Measurements from ENCODE around the gene KRTAP10-5.

KRTAP10-5 gene

GRCh38 chr21:44571844-44572782 lies 8.3 kb downstream of the KRTAP10-5 start:
- no peak overlapping the region for H3K4me3 ChIP-seq (replicated peaks; ENCODE audit: low read depth, low read length)
- TF ChIP-seq CTCF (IDR thresholded peaks at IDR 0.05; ENCODE audit: low read length, missing control alignments) = no peak
- DNase-seq (ENCODE audit: low read depth) = no peak

GRCh38 chr21:44571296-44571695 lies 9.1 kb downstream of the KRTAP10-5 start:
- DNase-seq (ENCODE audit: low read depth) = no peak
- TF ChIP-seq CTCF (IDR thresholded peaks at IDR 0.05; ENCODE audit: low read length, missing control alignments) = no peak
- no peak overlapping the region for H3K4me3 ChIP-seq (replicated peaks; ENCODE audit: low read depth, low read length)

- DNase-seq (ENCODE audit: low read depth) = no peak
- TF ChIP-seq CTCF (IDR thresholded peaks at IDR 0.05; ENCODE audit: low read length, missing control alignments) = no peak
Measured at GRCh38 chr21:44569861-44570517, 10.4 kb downstream of the KRTAP10-5 start.

GRCh38 chr21:44568667-44569556 lies 11.5 kb downstream of the KRTAP10-5 start:
- no peak overlapping the region for H3K4me3 ChIP-seq (replicated peaks; ENCODE audit: low read depth, low read length)
- DNase-seq (ENCODE audit: low read depth) = no peak
- TF ChIP-seq CTCF (IDR thresholded peaks at IDR 0.05; ENCODE audit: low read length, missing control alignments) = no peak

More at GRCh38 chr21:44569861-44570517, 10.4 kb downstream of the KRTAP10-5 start:
- no peak overlapping the region for H3K4me3 ChIP-seq (replicated peaks; ENCODE audit: low read depth, low read length)

GRCh38 chr21:44568261-44568660 lies 12.1 kb downstream of the KRTAP10-5 start:
- H3K4me3 ChIP-seq (replicated peaks; ENCODE audit: low read depth, low read length) = no peak overlapping the region
- no peak for TF ChIP-seq CTCF (IDR thresholded peaks at IDR 0.05; ENCODE audit: low read length, missing control alignments)
- no peak for DNase-seq (ENCODE audit: low read depth)

- H3K4me3 ChIP-seq (replicated peaks; ENCODE audit: low read depth, low read length) = no peak overlapping the region
- no peak for TF ChIP-seq CTCF (IDR thresholded peaks at IDR 0.05; ENCODE audit: low read length, missing control alignments)
- no peak for DNase-seq (ENCODE audit: low read depth)
Measured at GRCh38 chr21:44567481-44568171, 12.8 kb downstream of the KRTAP10-5 start.

Measured in fibroblast of pulmonary artery (primary cell).